PC-3 (cell line): ENCODE measurements around the gene FAM135A. TPM values are rescaled to one million over a fixed set of nuclear protein-coding genes. Genes with fewer than 3 reads are reported as not detected.

ENCODE experiments used
- ATAC-seq: fragments of 200-7000 bp; cut with Tn5 transposase; 2 replicates; pipeline ENCODE4 v1.9.1; 2020; ENCODE audit warnings: mild to moderate bottlenecking, moderate library complexity
- BruUV-seq: library from RNA; stranded (reverse); fragments of 400-500 nt; replicated peaks from 2 replicates; lab custom pipeline; 2021; lab: Mats Ljungman, UMichigan
- CTCF ChIA-PET: fragments of 300-600 bp; sonication (Branson Sonifier 250); formaldehyde crosslinking; loops from one replicate; lab custom pipeline; 2022; ENCODE audit warnings: antibody characterized with exemption; lab: Charles Lee
- POLR2A ChIA-PET: fragments of 300-600 bp; sonication (Branson Sonifier 250); formaldehyde crosslinking; loops from one replicate; lab custom pipeline; 2022; ENCODE audit warnings: antibody characterized with exemption; ENCODE audit not compliant: unreplicated experiment; lab: Charles Lee
- DNase-seq: peaks from one replicate; pipeline ENCODE4 v3.0.0-alpha.2; 2015
- H2AFZ ChIP-seq: fragments of 300-600 bp; sonication (generic); 2 replicates; pipeline ENCODE4 v1.6.0; 2016; ENCODE audit warnings: antibody characterized with exemption, low read length
- H3F3A ChIP-seq: fragments of 300-600 bp; sonication (generic); one replicate; pipeline ENCODE4 v1.6.0; 2017; ENCODE audit warnings: antibody characterized with exemption, low read length, control low read depth, mild to moderate bottlenecking; ENCODE audit not compliant: unreplicated experiment
- H3K27ac ChIP-seq: fragments of 300-600 bp; sonication (generic); 2 replicates; pipeline ENCODE4 v1.5.1; 2016; ENCODE audit warnings: mild to moderate bottlenecking, low read length
- H3K27me3 ChIP-seq: fragments of 300-600 bp; sonication (generic); 2 replicates; pipeline ENCODE4 v1.6.1; 2016; ENCODE audit warnings: low read length, mixed read lengths
- H3K36me3 ChIP-seq: fragments of 300-600 bp; sonication (generic); 2 replicates; pipeline ENCODE4 v1.6.1; 2016; ENCODE audit warnings: low read depth, mixed run types, low read length, mixed read lengths
- H3K4me1 ChIP-seq: fragments of 300-600 bp; sonication (generic); 2 replicates; pipeline ENCODE4 v1.5.1; 2016; ENCODE audit warnings: low read length; ENCODE audit not compliant: insufficient read depth
- H3K4me2 ChIP-seq: fragments of 300-600 bp; sonication (generic); 2 replicates; pipeline ENCODE4 v1.6.0; 2016; ENCODE audit warnings: low read length
- H3K4me3 ChIP-seq: fragments of 300-600 bp; sonication (generic); 2 replicates; pipeline ENCODE4 v1.5.1; 2016; ENCODE audit warnings: mild to moderate bottlenecking, low read length, mixed read lengths
- H3K79me2 ChIP-seq: fragments of 300-600 bp; sonication (generic); 2 replicates; pipeline ENCODE4 v1.6.1; 2017; ENCODE audit warnings: low read length, mixed read lengths
- H3K9ac ChIP-seq: fragments of 300-600 bp; sonication (generic); 2 replicates; pipeline ENCODE4 v1.6.0; 2016; ENCODE audit warnings: mild to moderate bottlenecking, low read length
- H3K9me2 ChIP-seq: fragments of 300-600 bp; sonication (generic); replicated peaks from 2 replicates; pipeline ENCODE4 v1.6.1; 2016; ENCODE audit warnings: mixed run types, low read length, mixed read lengths
- H3K9me3 ChIP-seq: fragments of 300-600 bp; sonication (generic); 2 replicates; pipeline ENCODE4 v1.6.1; 2016; ENCODE audit warnings: low read length, mixed read lengths
- H4K20me1 ChIP-seq: fragments of 300-600 bp; sonication (generic); 2 replicates; pipeline ENCODE4 v1.6.1; 2016; ENCODE audit warnings: low read length, mixed read lengths
- EZH2 ChIP-seq: fragments of 300-600 bp; sonication (generic); IDR thresholded peaks from one replicate; pipeline ENCODE4 v1.6.1; 2017; ENCODE audit warnings: antibody characterized with exemption, mild to moderate bottlenecking, low read length; ENCODE audit not compliant: unreplicated experiment
- EZH2phosphoT487 ChIP-seq: fragments of 300-600 bp; sonication (generic); IDR thresholded peaks from 2 replicates; pipeline ENCODE4 v1.6.1; 2018; ENCODE audit warnings: mild to moderate bottlenecking, antibody characterized with exemption, low read length, borderline replicate concordance
- intact Hi-C: fragments of 100-400 bp; cut with micrococcal nuclease; formaldehyde crosslinking; loops from 2 replicates; pipeline ENCODE4 v1.9.0; 2023
- total RNA-seq: library from RNA; depleted of rRNA; stranded (reverse); fragments of >200 nt; gene quantifications from 2 replicates; pipeline ENCODE4 v1.2.3, GENCODE V29; 2014
- TF ChIP-seq, protein P1 (sequence below): fragments of 300-600 bp; sonication (generic); conservative IDR thresholded peaks from 2 replicates; pipeline ENCODE4 v1.5.1; 2017; ENCODE audit warnings: antibody characterized with exemption, low read depth, mild to moderate bottlenecking, low read length

FAM135A gene
- total RNA-seq, 1 experiment from 2014 or later: 18.1 TPM

- no peaks in the 10 kb centered on the region for H4K20me1 ChIP-seq
- H3K4me3 ChIP-seq: no peak overlapping the region
- H3K4me1 ChIP-seq: no peaks in the 10 kb centered on the region
- H3K9me3 ChIP-seq: no peaks in the 10 kb centered on the region
- no peak overlapping the region for H3K9ac ChIP-seq
- TF ChIP-seq, protein P1, sequence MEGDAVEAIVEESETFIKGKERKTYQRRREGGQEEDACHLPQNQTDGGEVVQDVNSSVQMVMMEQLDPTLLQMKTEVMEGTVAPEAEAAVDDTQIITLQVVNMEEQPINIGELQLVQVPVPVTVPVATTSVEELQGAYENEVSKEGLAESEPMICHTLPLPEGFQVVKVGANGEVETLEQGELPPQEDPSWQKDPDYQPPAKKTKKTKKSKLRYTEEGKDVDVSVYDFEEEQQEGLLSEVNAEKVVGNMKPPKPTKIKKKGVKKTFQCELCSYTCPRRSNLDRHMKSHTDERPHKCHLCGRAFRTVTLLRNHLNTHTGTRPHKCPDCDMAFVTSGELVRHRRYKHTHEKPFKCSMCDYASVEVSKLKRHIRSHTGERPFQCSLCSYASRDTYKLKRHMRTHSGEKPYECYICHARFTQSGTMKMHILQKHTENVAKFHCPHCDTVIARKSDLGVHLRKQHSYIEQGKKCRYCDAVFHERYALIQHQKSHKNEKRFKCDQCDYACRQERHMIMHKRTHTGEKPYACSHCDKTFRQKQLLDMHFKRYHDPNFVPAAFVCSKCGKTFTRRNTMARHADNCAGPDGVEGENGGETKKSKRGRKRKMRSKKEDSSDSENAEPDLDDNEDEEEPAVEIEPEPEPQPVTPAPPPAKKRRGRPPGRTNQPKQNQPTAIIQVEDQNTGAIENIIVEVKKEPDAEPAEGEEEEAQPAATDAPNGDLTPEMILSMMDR: no peak
- no peak for TF ChIP-seq EZH2
- ATAC-seq (no peak), DNase-seq (no peak)
- no peaks in the 10 kb centered on the region for H3K27me3 ChIP-seq
- no peak overlapping the region for H3K27ac ChIP-seq
- H3K9me2 ChIP-seq: no peaks in the 10 kb centered on the region
- POLR2A ChIA-PET: no interaction called here
- BruUV-seq: no TSS peak
- no peaks in the 10 kb centered on the region for H3K36me3 ChIP-seq
- CTCF ChIA-PET: no interaction called here
- H3F3A ChIP-seq: no peaks in the 10 kb centered on the region
- no peak overlapping the region for H2AFZ ChIP-seq
- intact Hi-C loops: no loop called here
- no peak overlapping the region for H3K4me2 ChIP-seq
- no peaks in the 10 kb centered on the region for H3K79me2 ChIP-seq
Observed at GRCh38 chr6:70538376-70538775, 125.1 kb downstream of the FAM135A start.

DNA sequence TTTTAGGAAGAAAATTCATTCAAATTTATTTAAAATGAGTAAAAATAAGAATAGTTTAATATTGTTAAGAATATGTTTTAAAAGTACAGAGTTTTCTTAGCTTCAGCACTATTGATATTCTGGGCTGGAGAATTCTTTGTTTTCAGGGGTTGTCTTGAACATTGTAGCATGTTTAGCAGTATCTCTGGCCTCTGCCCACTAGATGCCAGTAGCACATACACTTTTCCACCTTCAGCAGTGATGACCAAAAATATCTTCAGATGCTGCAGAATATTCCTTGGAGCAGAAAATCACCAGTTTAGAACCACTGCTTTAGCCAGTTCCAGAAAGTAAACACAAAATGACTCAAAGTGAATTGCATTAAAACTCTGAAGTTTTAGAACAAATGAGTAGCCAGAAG, 134.0 kb downstream of the FAM135A start:
- no peaks in the 10 kb centered on the region for H3K36me3 ChIP-seq
- no peaks in the 10 kb centered on the region for H3K79me2 ChIP-seq
- POLR2A ChIA-PET: no interaction called here
- H3F3A ChIP-seq: no peaks in the 10 kb centered on the region
- no TSS peak for BruUV-seq
- TF ChIP-seq EZH2phosphoT487: no peak
- TF ChIP-seq, protein P1: peak; percentile 52
- H3K9me2 ChIP-seq: no peaks in the 10 kb centered on the region
- no peak overlapping the region for H2AFZ ChIP-seq
- H3K27me3 ChIP-seq: no peaks in the 10 kb centered on the region
- no peak overlapping the region for H3K9ac ChIP-seq
- H3K4me2 ChIP-seq: no peak overlapping the region
- CTCF ChIA-PET: interaction anchor here (0.6 kb wide), 1 partner anchor 27 kb away, joined by 3 read pairs; no protein-coding TSS in a partner anchor
- H3K4me3 ChIP-seq: no peak overlapping the region
- ATAC-seq (peak; percentile 89), DNase-seq (peak; percentile 38)
- H4K20me1 ChIP-seq: no peaks in the 10 kb centered on the region
- intact Hi-C loops: loop anchor here (1.0 to 5.0 kb wide), 2 partner anchors 120 to 139 kb away; partner anchors contain the start of gene SMAP1
- peaks cover 3% of the 10 kb centered on the region; the same call in 1 of the 2 replicates for H3K4me1 ChIP-seq
- H3K9me3 ChIP-seq: no peaks in the 10 kb centered on the region
- no peak overlapping the region for H3K27ac ChIP-seq

DNA sequence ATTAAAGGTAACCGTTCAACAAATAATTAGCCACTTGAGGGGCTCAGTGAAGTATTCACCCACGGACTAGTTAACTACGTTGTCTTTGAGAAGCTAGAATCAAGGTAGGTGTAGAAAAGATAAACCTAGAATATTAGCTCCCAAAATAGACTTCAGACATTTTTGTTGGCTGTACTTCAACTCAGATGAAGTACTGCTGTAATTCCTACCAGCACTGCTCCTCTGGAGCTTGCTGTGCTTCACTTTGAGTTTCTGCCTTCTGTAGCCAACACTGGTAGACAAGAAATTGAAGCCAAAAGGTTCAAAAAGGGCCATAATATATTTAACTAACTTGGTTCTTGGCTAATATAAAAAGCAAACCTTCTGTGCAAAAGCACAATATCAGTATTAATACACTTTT, 134.6 kb downstream of the FAM135A start:
- CTCF ChIA-PET: no interaction called here
- BruUV-seq: no TSS peak
- Histone ChIP-seq H4K20me1 (no peaks in the 10 kb centered on the region), H3K4me1 (peaks cover 3% of the 10 kb centered on the region; the same call in 1 of the 2 replicates), H2AFZ (no peak overlapping the region), H3K79me2 (no peaks in the 10 kb centered on the region), H3K27ac (no peak overlapping the region), H3K27me3 (no peaks in the 10 kb centered on the region), H3K4me2 (no peak overlapping the region), H3K9ac (no peak overlapping the region), H3F3A (no peaks in the 10 kb centered on the region), H3K9me3 (no peaks in the 10 kb centered on the region), H3K9me2 (no peaks in the 10 kb centered on the region), H3K36me3 (no peaks in the 10 kb centered on the region), H3K4me3 (no peak overlapping the region)
- TF ChIP-seq EZH2: no peak
- TF ChIP-seq EZH2phosphoT487: no peak
- TF ChIP-seq, protein P1: no peak
- intact Hi-C loops: loop anchor here (1.0 to 5.0 kb wide), 2 partner anchors 119 to 138 kb away; partner anchors contain the start of gene SMAP1
- ATAC-seq (no peak), DNase-seq (no peak)
- POLR2A ChIA-PET: no interaction called here
